Thyroid gland (tissue), 4 donors: Measurements from ENCODE around the gene CREB5. TPM values are rescaled to one million over a fixed set of nuclear protein-coding genes. Genes with fewer than 3 reads are reported as not detected.

Experiments used
- DNase-seq, 2 donors: peaks; one replicate each; pipeline ENCODE4 v3.0.0-alpha.2; 2019
- H3K27ac ChIP-seq, 3 donors: fragments of 200-600 bp; sonication (generic); 1 replicate in 2 of 3; 2 replicates in 1 of 3; pipeline ENCODE4 v1.5.1; 2016 to 2019; ENCODE audit warnings: mild to moderate bottlenecking in 1 of 3, moderate library complexity in 1 of 3
- H3K27me3 ChIP-seq: fragments of 200-600 bp; sonication (generic); one replicate; pipeline ENCODE4 v1.5.1; 2019
- H3K36me3 ChIP-seq, 2 donors: fragments of 200-600 bp; sonication (generic); one replicate each; pipeline ENCODE4 v1.5.1; 2016 to 2019
- H3K4me1 ChIP-seq, 2 donors: fragments of 200-600 bp; sonication (generic); one replicate each; pipeline ENCODE4 v1.5.1; 2017 to 2019
- H3K4me3 ChIP-seq, 3 donors: fragments of 200-600 bp; sonication (generic); replicated peaks in 1 of 3; 1 replicate in 2 of 3; 2 replicates in 1 of 3; pipeline ENCODE4 v1.5.1; 2016; ENCODE audit warnings: mild to moderate bottlenecking in 1 of 3
- H3K9me3 ChIP-seq: fragments of 200-600 bp; sonication (generic); one replicate; pipeline ENCODE4 v1.5.1; 2017
- CTCF ChIP-seq, 6 experiments: fragments of 200-600 bp in 3 of 6; fragments of 450-650 bp in 3 of 6; sonication (generic) in 3 of 6; IDR thresholded peaks; one replicate each; pipeline ENCODE4 v1.5.1; 2016 to 2019; ENCODE audit warnings: antibody characterized with exemption in 6 of 6, mild to moderate bottlenecking in 2 of 6, inconsistent platforms in 1 of 6, moderate library complexity in 1 of 6
- POLR2A ChIP-seq, 2 donors: fragments of 450-650 bp; IDR thresholded peaks; one replicate each; pipeline ENCODE4 v1.6.1; 2017; ENCODE audit warnings: antibody characterized with exemption in 2 of 2, mild to moderate bottlenecking in 2 of 2, moderate library complexity in 1 of 2
- WGBS, 2 donors: methylation state at CpG; one replicate each; pipeline ENCODE4 v1.1.5; 2017; 5-methylcytosine and 5-hydroxymethylcytosine counted together
- intact Hi-C: fragments of 100-400 bp; cut with DNase I; formaldehyde crosslinking; loops from one replicate; pipeline ENCODE4 v1.15.1; 2023
- total RNA-seq, 4 donors: library from RNA; depleted of rRNA; stranded (reverse); fragments of >200 nt; gene quantifications; one replicate each; pipeline ENCODE4 v1.2.3, GENCODE V29; 2016

CREB5 gene
- total RNA-seq, 4 donors from 2014 or later = 2.5 to 13.6 (median 6.5) TPM

- no peaks in the 10 kb centered on the region for H3K36me3 ChIP-seq
- H3K9me3 ChIP-seq = no peaks in the 10 kb centered on the region
- H3K4me3 ChIP-seq = no peak overlapping the region
- H3K27me3 ChIP-seq = no peaks in the 10 kb centered on the region
- DNase-seq = no peak
- H3K4me1 ChIP-seq = no peaks in the 10 kb centered on the region
- intact Hi-C loops = no loop called here
- 86 to 87% methylated on average over 11 of the region's 11 CpGs for WGBS, 2 donors
- no peak overlapping the region for H3K27ac ChIP-seq
- no peak for TF ChIP-seq CTCF (IDR thresholded peaks at IDR 0.05)
- TF ChIP-seq POLR2A (IDR thresholded peaks at IDR 0.05) = no peak
Observed at GRCh38 chr7:28490831-28491230, 78.5 kb downstream of the CREB5 start.

GRCh38 chr7:28493477-28493876, 81.2 kb downstream of the CREB5 start:
- TF ChIP-seq POLR2A (IDR thresholded peaks at IDR 0.05) = no peak
- no peak for TF ChIP-seq CTCF (IDR thresholded peaks at IDR 0.05)
- no peak for DNase-seq
- Histone ChIP-seq H3K4me3 (no peak overlapping the region), H3K27me3 (no peaks in the 10 kb centered on the region), H3K36me3 (no peaks in the 10 kb centered on the region), H3K9me3 (no peaks in the 10 kb centered on the region), H3K27ac (no peak overlapping the region), H3K4me1 (no peaks in the 10 kb centered on the region)
- intact Hi-C loops = no loop called here

DNA sequence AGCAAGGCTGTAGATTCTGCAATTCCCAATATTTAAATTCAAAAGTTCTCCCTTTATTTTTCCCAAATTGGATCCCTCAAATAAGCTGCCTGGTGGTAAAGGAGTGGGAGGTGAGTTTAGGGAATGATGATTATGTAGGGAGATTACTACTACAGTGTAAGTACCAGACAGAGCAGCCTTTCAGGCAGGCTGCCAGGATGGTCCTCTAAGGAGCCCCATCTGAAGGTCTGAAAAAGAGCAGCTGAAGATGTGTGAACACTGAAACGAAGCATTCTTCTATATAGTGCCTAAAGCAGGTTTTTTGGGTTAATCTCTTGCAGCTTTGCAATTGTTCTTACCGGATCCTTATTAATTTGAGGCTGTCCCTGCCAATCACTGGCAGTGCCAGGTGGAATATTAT, 84.7 kb downstream of the CREB5 start:
- H3K36me3 ChIP-seq = no peaks in the 10 kb centered on the region
- intact Hi-C loops = no loop called here
- no peak overlapping the region for H3K27ac ChIP-seq
- H3K4me1 ChIP-seq = no peaks in the 10 kb centered on the region
- TF ChIP-seq POLR2A (IDR thresholded peaks at IDR 0.05) = no peak
- TF ChIP-seq CTCF (IDR thresholded peaks at IDR 0.05) = no peak
- 59 to 66% methylated on average over 2 of the region's 2 CpGs for WGBS, 2 donors
- H3K9me3 ChIP-seq = no peaks in the 10 kb centered on the region
- H3K4me3 ChIP-seq = no peak overlapping the region
- no peaks in the 10 kb centered on the region for H3K27me3 ChIP-seq
- DNase-seq = no peak

DNA sequence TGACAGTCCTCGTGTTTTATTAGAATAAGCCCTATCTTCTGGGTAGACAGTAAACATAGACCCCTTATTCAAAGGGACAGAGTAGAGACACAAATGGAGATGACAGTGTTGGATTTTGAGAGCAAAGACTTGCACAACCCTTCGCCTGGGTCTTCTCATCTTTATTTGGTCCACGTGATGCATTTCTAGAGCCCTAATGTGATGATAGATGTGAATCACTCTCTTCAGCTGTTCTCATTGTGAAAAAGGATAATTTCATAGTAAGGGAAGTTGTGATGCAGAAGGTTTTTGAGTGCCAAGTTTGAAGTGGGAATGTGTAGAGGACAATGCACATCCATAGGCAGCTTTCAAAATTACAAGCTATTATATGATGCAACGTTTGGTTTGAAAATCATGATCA, 86.3 kb downstream of the CREB5 start:
- Histone ChIP-seq H3K27ac (no peak overlapping the region), H3K36me3 (no peaks in the 10 kb centered on the region), H3K4me1 (no peaks in the 10 kb centered on the region), H3K9me3 (no peaks in the 10 kb centered on the region), H3K27me3 (no peaks in the 10 kb centered on the region), H3K4me3 (no peak overlapping the region)
- 90 to 93% methylated on average over 4 of the region's 4 CpGs for WGBS, 2 donors
- TF ChIP-seq CTCF (IDR thresholded peaks at IDR 0.05) = no peak
- TF ChIP-seq POLR2A (IDR thresholded peaks at IDR 0.05) = no peak
- intact Hi-C loops = no loop called here
- no peak for DNase-seq

- Histone ChIP-seq H3K27me3 (no peaks in the 10 kb centered on the region), H3K4me1 (peaks cover 0 to 7% of the 10 kb centered on the region in 2 donors), H3K4me3 (no peak overlapping the region), H3K27ac (no peak overlapping the region), H3K36me3 (no peaks in the 10 kb centered on the region), H3K9me3 (no peaks in the 10 kb centered on the region)
- WGBS, 2 donors = 75 to 89% methylated on average over 5 of the region's 5 CpGs
- intact Hi-C loops = no loop called here
- TF ChIP-seq POLR2A (IDR thresholded peaks at IDR 0.05) (no peak), CTCF (IDR thresholded peaks at IDR 0.05) (no peak)
- no peak for DNase-seq
Observed at GRCh38 chr7:28500138-28500537, 87.8 kb downstream of the CREB5 start.
